HepG2 (cell line): ENCODE measurements around the gene CTF1. TPM values are rescaled to one million over a fixed set of nuclear protein-coding genes. Genes with fewer than 3 reads are reported as not detected.

ENCODE experiments used
- RBFOX2 ChIP-seq: fragments of 200-400 bp; formaldehyde crosslinking; IDR thresholded peaks from 2 replicates; pipeline ENCODE4 v1.6.1; 2017; ENCODE audit warnings: low read depth, mild to moderate bottlenecking, low read length
- RNF2 ChIP-seq: fragments of 450-650 bp; conservative IDR thresholded peaks from 2 replicates; pipeline ENCODE4 v1.6.1; 2016; ENCODE audit warnings: low read depth
- SUZ12 ChIP-seq: fragments of 150-350 bp; IDR thresholded peaks from 2 replicates; pipeline ENCODE4 v1.6.1; 2014; ENCODE audit warnings: low read depth, low read length
- YEATS4 ChIP-seq: sonication (generic); formaldehyde crosslinking; IDR thresholded peaks from 2 replicates; pipeline ENCODE4 v1.4.0; 2020; ENCODE audit warnings: missing genetic modification reagents, borderline replicate concordance
- YY1 ChIP-seq: IDR thresholded peaks from 2 replicates; pipeline ENCODE4 v1.6.1; 2011; ENCODE audit warnings: low read length, low read depth, moderate library complexity, mild to moderate bottlenecking; ENCODE audit not compliant: insufficient read depth, insufficient replicate concordance
- ZNF136 ChIP-seq: sonication (generic); formaldehyde crosslinking; IDR thresholded peaks from 2 replicates; pipeline ENCODE4 v1.8.1; 2022; ENCODE audit warnings: low read depth, mild to moderate bottlenecking, moderate library complexity, missing genetic modification reagents
- ZNF333 ChIP-seq: sonication (generic); formaldehyde crosslinking; IDR thresholded peaks from 2 replicates; pipeline ENCODE4 v1.4.0; 2020; ENCODE audit warnings: mild to moderate bottlenecking, missing genetic modification reagents, borderline replicate concordance
- polyA plus RNA-seq, 8 experiments: library from polyadenylated mRNA; depleted of rRNA in 3 of 8; stranded (reverse) in 7 of 8; unstranded in 1 of 8; fragments of >200 nt; fragmentation: Illumina TruSeq in 4 of 8; extraction: Trizol in 4 of 8; gene quantifications; 2 replicates each; pipeline versions ENCODE4 v1.2.1 to v1.2.3, GENCODE V29; 2011 to 2016; ENCODE audit warnings: low read depth in 4 of 8, missing spikeins in 1 of 8, mixed read lengths in 1 of 8; ENCODE audit not compliant: insufficient read depth in 1 of 8
- total RNA-seq, 5 experiments: library from RNA; depleted of rRNA; stranded (reverse); fragments of >200 nt; fragmentation: Illumina TruSeq; extraction: Trizol; gene quantifications; 2 replicates each; pipeline ENCODE4 v1.2.3, GENCODE V29; 2016; ENCODE audit warnings: low read depth in 1 of 5
- TF ChIP-seq, protein P1 (sequence below): sonication (generic); formaldehyde crosslinking; IDR thresholded peaks from 2 replicates; pipeline ENCODE4 v1.5.0; 2020; ENCODE audit warnings: missing genetic modification reagents
- TF ChIP-seq, protein P2 (sequence below): sonication (generic); formaldehyde crosslinking; IDR thresholded peaks from 2 replicates; pipeline ENCODE4 v1.4.0; 2020; ENCODE audit warnings: missing genetic modification reagents, borderline replicate concordance
- TF ChIP-seq, protein P3 (sequence below): sonication (generic); formaldehyde crosslinking; IDR thresholded peaks from 2 replicates; pipeline ENCODE4 v1.5.0; 2020; ENCODE audit warnings: missing genetic modification reagents, mild to moderate bottlenecking, borderline replicate concordance
- TF ChIP-seq, protein P4 (sequence below): sonication (generic); formaldehyde crosslinking; IDR thresholded peaks from 2 replicates; pipeline ENCODE4 v1.5.0; 2020; ENCODE audit warnings: mild to moderate bottlenecking, missing genetic modification reagents
- TF ChIP-seq, protein P5 (sequence below): sonication (generic); formaldehyde crosslinking; conservative IDR thresholded peaks from 2 replicates; pipeline ENCODE4 v1.8.0; 2022; ENCODE audit warnings: mild to moderate bottlenecking, moderate library complexity, missing genetic modification reagents

CTF1 gene
- total and polyA plus RNA-seq, 2 of the 13 experiments (the other 11 are each of a cell fraction or from before 2014, with no cell fraction given) = 0.13 to 1.8 TPM

DNA sequence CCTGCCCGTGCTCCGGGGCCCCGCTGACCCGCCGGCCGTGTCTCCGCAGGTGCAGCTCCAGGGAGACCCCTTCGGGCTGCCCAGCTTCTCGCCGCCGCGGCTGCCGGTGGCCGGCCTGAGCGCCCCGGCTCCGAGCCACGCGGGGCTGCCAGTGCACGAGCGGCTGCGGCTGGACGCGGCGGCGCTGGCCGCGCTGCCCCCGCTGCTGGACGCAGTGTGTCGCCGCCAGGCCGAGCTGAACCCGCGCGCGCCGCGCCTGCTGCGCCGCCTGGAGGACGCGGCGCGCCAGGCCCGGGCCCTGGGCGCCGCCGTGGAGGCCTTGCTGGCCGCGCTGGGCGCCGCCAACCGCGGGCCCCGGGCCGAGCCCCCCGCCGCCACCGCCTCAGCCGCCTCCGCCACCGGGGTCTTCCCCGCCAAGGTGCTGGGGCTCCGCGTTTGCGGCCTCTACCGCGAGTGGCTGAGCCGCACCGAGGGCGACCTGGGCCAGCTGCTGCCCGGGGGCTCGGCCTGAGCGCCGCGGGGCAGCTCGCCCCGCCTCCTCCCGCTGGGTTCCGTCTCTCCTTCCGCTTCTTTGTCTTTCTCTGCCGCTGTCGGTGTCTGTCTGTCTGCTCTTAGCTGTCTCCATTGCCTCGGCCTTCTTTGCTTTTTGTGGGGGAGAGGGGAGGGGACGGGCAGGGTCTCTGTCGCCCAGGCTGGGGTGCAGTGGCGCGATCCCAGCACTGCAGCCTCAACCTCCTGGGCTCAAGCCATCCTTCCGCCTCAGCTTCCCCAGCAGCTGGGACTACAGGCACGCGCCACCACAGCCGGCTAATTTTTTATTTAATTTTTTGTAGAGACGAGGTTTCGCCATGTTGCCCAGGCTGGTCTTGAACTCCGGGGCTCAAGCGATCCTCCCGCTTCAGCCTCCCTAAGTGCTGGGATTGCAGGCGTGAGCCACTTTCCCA is 5.9 kb downstream of the CTF1 start (continued):
- TF ChIP-seq, protein P1, sequence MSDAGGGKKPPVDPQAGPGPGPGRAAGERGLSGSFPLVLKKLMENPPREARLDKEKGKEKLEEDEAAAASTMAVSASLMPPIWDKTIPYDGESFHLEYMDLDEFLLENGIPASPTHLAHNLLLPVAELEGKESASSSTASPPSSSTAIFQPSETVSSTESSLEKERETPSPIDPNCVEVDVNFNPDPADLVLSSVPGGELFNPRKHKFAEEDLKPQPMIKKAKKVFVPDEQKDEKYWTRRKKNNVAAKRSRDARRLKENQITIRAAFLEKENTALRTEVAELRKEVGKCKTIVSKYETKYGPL (CRISPR knock-in tag) = no peak
- TF ChIP-seq ZNF333 (CRISPR knock-in tag) (0 out of 2 replicates have a peak, but pooled peaks have one; percentile 31), YEATS4 (CRISPR knock-in tag) (peak; percentile 47; the same call in 1 of the 2 replicates), RNF2 (0 out of 2 replicates have a peak, but pooled peaks have one; percentile 50), SUZ12 (no peak), ZNF136 (CRISPR knock-in tag) (no peak), YY1 (peak; percentile 49), RBFOX2 (peak; percentile 90)
- TF ChIP-seq, protein P2, sequence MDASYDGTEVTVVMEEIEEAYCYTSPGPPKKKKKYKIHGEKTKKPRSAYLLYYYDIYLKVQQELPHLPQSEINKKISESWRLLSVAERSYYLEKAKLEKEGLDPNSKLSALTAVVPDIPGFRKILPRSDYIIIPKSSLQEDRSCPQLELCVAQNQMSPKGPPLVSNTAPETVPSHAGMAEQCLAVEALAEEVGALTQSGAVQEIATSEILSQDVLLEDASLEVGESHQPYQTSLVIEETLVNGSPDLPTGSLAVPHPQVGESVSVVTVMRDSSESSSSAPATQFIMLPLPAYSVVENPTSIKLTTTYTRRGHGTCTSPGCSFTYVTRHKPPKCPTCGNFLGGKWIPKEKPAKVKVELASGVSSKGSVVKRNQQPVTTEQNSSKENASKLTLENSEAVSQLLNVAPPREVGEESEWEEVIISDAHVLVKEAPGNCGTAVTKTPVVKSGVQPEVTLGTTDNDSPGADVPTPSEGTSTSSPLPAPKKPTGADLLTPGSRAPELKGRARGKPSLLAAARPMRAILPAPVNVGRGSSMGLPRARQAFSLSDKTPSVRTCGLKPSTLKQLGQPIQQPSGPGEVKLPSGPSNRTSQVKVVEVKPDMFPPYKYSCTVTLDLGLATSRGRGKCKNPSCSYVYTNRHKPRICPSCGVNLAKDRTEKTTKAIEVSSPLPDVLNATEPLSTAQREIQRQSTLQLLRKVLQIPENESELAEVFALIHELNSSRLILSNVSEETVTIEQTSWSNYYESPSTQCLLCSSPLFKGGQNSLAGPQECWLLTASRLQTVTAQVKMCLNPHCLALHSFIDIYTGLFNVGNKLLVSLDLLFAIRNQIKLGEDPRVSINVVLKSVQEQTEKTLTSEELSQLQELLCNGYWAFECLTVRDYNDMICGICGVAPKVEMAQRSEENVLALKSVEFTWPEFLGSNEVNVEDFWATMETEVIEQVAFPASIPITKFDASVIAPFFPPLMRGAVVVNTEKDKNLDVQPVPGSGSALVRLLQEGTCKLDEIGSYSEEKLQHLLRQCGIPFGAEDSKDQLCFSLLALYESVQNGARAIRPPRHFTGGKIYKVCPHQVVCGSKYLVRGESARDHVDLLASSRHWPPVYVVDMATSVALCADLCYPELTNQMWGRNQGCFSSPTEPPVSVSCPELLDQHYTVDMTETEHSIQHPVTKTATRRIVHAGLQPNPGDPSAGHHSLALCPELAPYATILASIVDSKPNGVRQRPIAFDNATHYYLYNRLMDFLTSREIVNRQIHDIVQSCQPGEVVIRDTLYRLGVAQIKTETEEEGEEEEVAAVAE = 0 out of 2 replicates have a peak, but pooled peaks have one; percentile 19
- TF ChIP-seq, protein P3, sequence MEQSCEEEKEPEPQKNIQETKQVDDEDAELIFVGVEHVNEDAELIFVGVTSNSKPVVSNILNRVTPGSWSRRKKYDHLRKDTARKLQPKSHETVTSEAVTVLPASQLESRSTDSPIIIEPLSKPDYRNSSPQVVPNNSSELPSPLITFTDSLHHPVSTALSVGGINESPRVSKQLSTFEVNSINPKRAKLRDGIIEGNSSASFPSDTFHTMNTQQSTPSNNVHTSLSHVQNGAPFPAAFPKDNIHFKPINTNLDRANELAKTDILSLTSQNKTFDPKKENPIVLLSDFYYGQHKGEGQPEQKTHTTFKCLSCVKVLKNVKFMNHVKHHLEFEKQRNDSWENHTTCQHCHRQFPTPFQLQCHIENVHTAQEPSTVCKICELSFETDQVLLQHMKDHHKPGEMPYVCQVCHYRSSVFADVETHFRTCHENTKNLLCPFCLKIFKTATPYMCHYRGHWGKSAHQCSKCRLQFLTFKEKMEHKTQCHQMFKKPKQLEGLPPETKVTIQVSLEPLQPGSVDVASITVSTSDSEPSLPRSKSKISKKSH (CRISPR knock-in tag) = peak; percentile 43; the same call in 1 of the 2 replicates
- TF ChIP-seq, protein P4, sequence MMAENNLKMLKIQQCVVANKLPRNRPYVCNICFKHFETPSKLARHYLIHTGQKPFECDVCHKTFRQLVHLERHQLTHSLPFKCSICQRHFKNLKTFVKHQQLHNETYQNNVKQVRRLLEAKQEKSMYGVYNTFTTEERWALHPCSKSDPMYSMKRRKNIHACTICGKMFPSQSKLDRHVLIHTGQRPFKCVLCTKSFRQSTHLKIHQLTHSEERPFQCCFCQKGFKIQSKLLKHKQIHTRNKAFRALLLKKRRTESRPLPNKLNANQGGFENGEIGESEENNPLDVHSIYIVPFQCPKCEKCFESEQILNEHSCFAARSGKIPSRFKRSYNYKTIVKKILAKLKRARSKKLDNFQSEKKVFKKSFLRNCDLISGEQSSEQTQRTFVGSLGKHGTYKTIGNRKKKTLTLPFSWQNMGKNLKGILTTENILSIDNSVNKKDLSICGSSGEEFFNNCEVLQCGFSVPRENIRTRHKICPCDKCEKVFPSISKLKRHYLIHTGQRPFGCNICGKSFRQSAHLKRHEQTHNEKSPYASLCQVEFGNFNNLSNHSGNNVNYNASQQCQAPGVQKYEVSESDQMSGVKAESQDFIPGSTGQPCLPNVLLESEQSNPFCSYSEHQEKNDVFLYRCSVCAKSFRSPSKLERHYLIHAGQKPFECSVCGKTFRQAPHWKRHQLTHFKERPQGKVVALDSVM (CRISPR knock-in tag) = peak; percentile 67; the same call in 1 of the 2 replicates
- TF ChIP-seq, protein P5, sequence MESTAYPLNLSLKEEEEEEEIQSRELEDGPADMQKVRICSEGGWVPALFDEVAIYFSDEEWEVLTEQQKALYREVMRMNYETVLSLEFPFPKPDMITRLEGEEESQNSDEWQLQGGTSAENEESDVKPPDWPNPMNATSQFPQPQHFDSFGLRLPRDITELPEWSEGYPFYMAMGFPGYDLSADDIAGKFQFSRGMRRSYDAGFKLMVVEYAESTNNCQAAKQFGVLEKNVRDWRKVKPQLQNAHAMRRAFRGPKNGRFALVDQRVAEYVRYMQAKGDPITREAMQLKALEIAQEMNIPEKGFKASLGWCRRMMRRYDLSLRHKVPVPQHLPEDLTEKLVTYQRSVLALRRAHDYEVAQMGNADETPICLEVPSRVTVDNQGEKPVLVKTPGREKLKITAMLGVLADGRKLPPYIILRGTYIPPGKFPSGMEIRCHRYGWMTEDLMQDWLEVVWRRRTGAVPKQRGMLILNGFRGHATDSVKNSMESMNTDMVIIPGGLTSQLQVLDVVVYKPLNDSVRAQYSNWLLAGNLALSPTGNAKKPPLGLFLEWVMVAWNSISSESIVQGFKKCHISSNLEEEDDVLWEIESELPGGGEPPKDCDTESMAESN = 0 out of 2 replicates have a peak, but pooled peaks have one; percentile 12
